Spleen (tissue), 11 donors: ENCODE measurements around the gene DNHD1. TPM values are rescaled to one million over a fixed set of nuclear protein-coding genes. Genes with fewer than 3 reads are reported as not detected.

ENCODE experiments used
- DNase-seq: peaks from one replicate; pipeline ENCODE4 v3.0.0-alpha.2; 2020
- H3K27ac ChIP-seq, 8 donors: fragments of 200-600 bp; sonication (generic) in 7 of 8; 1 replicate in 4 of 8; 2 replicates in 4 of 8; pipeline versions ENCODE4 v1.5.0 to v1.8.0; 2016 to 2021; ENCODE audit warnings: inconsistent platforms in 4 of 8, mild to moderate bottlenecking in 4 of 8, moderate library complexity in 1 of 8
- H3K27me3 ChIP-seq, 7 donors: fragments of 200-600 bp; sonication (generic) in 6 of 7; replicated peaks in 1 of 7; 1 replicate in 4 of 7; 2 replicates in 3 of 7; pipeline versions ENCODE4 v1.5.0 to v1.8.0; 2016 to 2021; ENCODE audit warnings: inconsistent platforms in 3 of 7, mild to moderate bottlenecking in 1 of 7
- H3K36me3 ChIP-seq, 6 donors: fragments of 200-600 bp; sonication (generic) in 5 of 6; 1 replicate in 4 of 6; 2 replicates in 2 of 6; pipeline versions ENCODE4 v1.5.0 to v1.8.0; 2016 to 2021; ENCODE audit warnings: inconsistent platforms in 2 of 6
- H3K4me1 ChIP-seq, 6 donors: fragments of 200-600 bp; sonication (generic) in 5 of 6; 1 replicate in 3 of 6; 2 replicates in 3 of 6; pipeline versions ENCODE4 v1.5.0 to v1.8.0; 2016 to 2021; ENCODE audit warnings: inconsistent platforms in 3 of 6
- H3K4me3 ChIP-seq, 8 donors: fragments of 200-600 bp; sonication (generic) in 7 of 8; 1 replicate in 4 of 8; 2 replicates in 4 of 8; pipeline versions ENCODE4 v1.5.0 to v1.8.0; 2016 to 2021; ENCODE audit warnings: inconsistent platforms in 4 of 8, mild to moderate bottlenecking in 4 of 8, moderate library complexity in 2 of 8
- H3K9me3 ChIP-seq, 8 donors: fragments of 200-600 bp; sonication (generic) in 7 of 8; 1 replicate in 4 of 8; 2 replicates in 4 of 8; pipeline versions ENCODE4 v1.5.0 to v1.8.0; 2016 to 2021; ENCODE audit warnings: inconsistent platforms in 4 of 8
- POLR2A ChIP-seq, 3 donors: fragments of 450-650 bp; IDR thresholded peaks; one replicate each; pipeline ENCODE4 v1.5.1; 2017; ENCODE audit warnings: antibody characterized with exemption in 3 of 3, mild to moderate bottlenecking in 1 of 3
- POLR2AphosphoS5 ChIP-seq, 3 donors: sonication (generic); formaldehyde crosslinking; IDR thresholded peaks; one replicate each; pipeline ENCODE4 v1.5.1; 2017; ENCODE audit warnings: antibody characterized with exemption in 3 of 3
- WGBS, 5 donors: extraction: QIAGEN DNeasy Blood & Tissue Kit in 3 of 5; methylation state at CpG; one replicate each; pipeline versions ENCODE4 v1.1.5 to v1.1.7; 2013 to 2018; 5-methylcytosine and 5-hydroxymethylcytosine counted together
- intact Hi-C: fragments of 100-400 bp; cut with DNase I; formaldehyde crosslinking; loops from one replicate; pipeline ENCODE4 v1.15.0; 2023; ENCODE audit warnings: low total_unique reads
- polyA plus RNA-seq, 3 donors: library from polyadenylated mRNA; stranded (reverse); fragments of 200-250 nt; gene quantifications; one replicate each; pipeline ENCODE4 v1.2.1, GENCODE V29; 2013
- total RNA-seq, 7 donors: library from RNA; depleted of rRNA in 3 of 7; stranded (reverse); fragments of >200 nt in 3 of 7; fragmentation: NEBNext Ultra II Directional in 4 of 7; extraction: Animal tissue kit (Norgen Biotek cat#: 25700) in 4 of 7; gene quantifications; one replicate each; pipeline versions ENCODE4 v1.1.0 to v1.2.1, GENCODE V29; 2016 to 2021
- TF ChIP-seq, protein P1 (sequence below), 11 experiments: fragments of 200-600 bp in 7 of 11; fragments of 450-650 bp in 4 of 11; sonication (generic) in 4 of 11; IDR thresholded peaks in 8 of 11; conservative IDR thresholded peaks in 3 of 11; 1 replicate in 7 of 11; 2 replicates in 4 of 11; pipeline versions ENCODE4 v1.4.0 to v1.8.0; 2016 to 2021; ENCODE audit warnings: antibody characterized with exemption in 11 of 11, inconsistent platforms in 4 of 11, mild to moderate bottlenecking in 1 of 11
- donor health status: healthy with polysubstance abuse.
- donor health status: DM: no; HTN: no; CAD: no; lungs with moderate emphysema.
- donor health status: DM: no; HTN: no; CAD: no.
- donor health status: Bipolar disorder and iron deficiency.
- donor health status: healthy.
- donor health status: DM: no; HTN: no; CAD: no.
- donor health status: DM: yes; HTN: yes; CAD: no.

Gene DNHD1
- total and polyA plus RNA-seq, 10 donors = 6.0 to 40.7 (median 25.8) TPM

DNA sequence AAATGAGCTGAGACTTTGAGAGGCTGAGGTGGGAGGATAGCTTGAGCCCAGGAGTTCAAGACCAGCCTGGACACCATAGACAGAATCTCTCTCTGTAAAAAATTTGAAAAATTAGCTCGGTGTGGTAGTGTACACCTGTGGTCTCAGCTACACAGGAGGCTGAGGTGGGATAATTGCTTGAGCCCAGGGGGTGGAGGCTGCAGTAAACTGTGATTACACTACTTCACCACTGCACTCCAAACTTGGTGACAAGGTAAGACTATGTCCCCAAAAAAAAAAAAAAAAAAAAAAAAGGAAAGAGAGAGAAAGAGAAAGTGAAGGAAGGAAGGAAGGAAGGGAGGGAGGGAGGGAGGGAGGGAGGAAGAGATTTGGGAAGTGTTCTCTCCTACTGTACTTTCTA, 81.1 kb downstream of the DNHD1 start:
- H3K4me1 ChIP-seq = peaks cover 10 to 22% (median 13%) of the 10 kb centered on the region in 6 donors
- DNase-seq = no peak
- no peak overlapping the region for H3K4me3 ChIP-seq
- no peak overlapping the region for H3K27ac ChIP-seq
- no peaks in the 10 kb centered on the region for H3K27me3 ChIP-seq
- H3K9me3 ChIP-seq = peaks cover 0 to 16% (median 9%) of the 10 kb centered on the region in 8 donors
- intact Hi-C loops = no loop called here
- TF ChIP-seq POLR2AphosphoS5 (IDR thresholded peaks at IDR 0.05) = no peak
- TF ChIP-seq POLR2A (IDR thresholded peaks at IDR 0.05) = no peak
- TF ChIP-seq, protein P1, sequence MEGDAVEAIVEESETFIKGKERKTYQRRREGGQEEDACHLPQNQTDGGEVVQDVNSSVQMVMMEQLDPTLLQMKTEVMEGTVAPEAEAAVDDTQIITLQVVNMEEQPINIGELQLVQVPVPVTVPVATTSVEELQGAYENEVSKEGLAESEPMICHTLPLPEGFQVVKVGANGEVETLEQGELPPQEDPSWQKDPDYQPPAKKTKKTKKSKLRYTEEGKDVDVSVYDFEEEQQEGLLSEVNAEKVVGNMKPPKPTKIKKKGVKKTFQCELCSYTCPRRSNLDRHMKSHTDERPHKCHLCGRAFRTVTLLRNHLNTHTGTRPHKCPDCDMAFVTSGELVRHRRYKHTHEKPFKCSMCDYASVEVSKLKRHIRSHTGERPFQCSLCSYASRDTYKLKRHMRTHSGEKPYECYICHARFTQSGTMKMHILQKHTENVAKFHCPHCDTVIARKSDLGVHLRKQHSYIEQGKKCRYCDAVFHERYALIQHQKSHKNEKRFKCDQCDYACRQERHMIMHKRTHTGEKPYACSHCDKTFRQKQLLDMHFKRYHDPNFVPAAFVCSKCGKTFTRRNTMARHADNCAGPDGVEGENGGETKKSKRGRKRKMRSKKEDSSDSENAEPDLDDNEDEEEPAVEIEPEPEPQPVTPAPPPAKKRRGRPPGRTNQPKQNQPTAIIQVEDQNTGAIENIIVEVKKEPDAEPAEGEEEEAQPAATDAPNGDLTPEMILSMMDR (IDR thresholded peaks at IDR 0.05 in 8 of 11, conservative IDR thresholded peaks at IDR 0.05 in 3 of 11) = no peak
- peaks cover 0 to 10% (median 0%) of the 10 kb centered on the region in 6 donors for H3K36me3 ChIP-seq
- 86 to 100% (median 90%) methylated on average over 1 of the region's 1 CpG for WGBS, 5 donors

DNA sequence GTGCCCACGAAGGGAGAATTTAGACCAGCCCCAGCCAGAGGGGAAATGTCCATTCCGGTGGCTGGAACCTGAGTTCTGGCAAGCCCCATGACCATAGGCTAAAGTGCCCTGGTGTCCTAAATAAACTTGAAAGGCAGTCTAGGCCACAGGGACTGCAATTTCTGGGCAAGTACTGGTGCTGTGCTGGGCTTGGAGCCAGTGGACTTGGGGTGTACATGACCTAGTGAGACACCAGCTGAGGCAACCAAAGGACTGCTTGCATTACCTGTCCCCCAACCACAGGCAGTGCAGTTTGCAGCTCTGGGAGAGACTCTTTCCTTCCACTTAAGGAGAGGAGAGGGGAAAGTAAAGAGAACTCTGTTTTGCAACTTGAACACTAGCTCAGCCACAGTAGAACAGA, 82.6 kb downstream of the DNHD1 start:
- WGBS, 5 donors = 90 to 100% (median 93%) methylated on average over 2 of the region's 2 CpGs
- TF ChIP-seq POLR2A (IDR thresholded peaks at IDR 0.05) (no peak), POLR2AphosphoS5 (IDR thresholded peaks at IDR 0.05) (no peak)
- TF ChIP-seq, protein P1 (IDR thresholded peaks at IDR 0.05 in 8 of 11, conservative IDR thresholded peaks at IDR 0.05 in 3 of 11) = no peak
- Histone ChIP-seq H3K4me1 (peaks cover 10 to 22% (median 13%) of the 10 kb centered on the region in 6 donors), H3K27me3 (no peaks in the 10 kb centered on the region), H3K9me3 (peaks cover 0 to 32% (median 25%) of the 10 kb centered on the region in 8 donors), H3K27ac (no peak overlapping the region), H3K36me3 (peaks cover 0 to 10% (median 0%) of the 10 kb centered on the region in 6 donors), H3K4me3 (no peak overlapping the region)
- intact Hi-C loops = no loop called here
- DNase-seq = no peak

DNA sequence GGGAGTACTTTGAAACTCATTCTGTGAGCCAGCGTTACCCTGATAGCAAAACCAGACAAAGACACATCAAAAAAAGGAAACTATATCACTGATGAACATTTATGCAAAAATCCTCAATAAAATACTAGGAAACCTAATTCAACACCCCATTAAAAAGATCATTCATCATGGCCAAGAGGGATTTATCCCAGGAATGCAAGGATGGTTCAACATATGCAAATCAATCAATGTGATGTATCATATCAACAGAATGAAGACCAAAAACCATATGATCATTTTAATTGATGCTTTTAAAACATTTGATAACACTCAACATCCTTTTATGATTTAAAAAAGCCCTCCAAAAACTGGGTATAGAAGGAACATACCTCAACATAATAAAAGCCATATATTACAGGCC, 86.5 kb downstream of the DNHD1 start:
- H3K9me3 ChIP-seq = peaks cover 0 to 36% (median 28%) of the 10 kb centered on the region in 8 donors
- H3K27ac ChIP-seq = no peak overlapping the region
- 93 to 100% (median 94%) methylated on average over 1 of the region's 1 CpG for WGBS, 5 donors
- intact Hi-C loops = no loop called here
- TF ChIP-seq, protein P1 (IDR thresholded peaks at IDR 0.05 in 8 of 11, conservative IDR thresholded peaks at IDR 0.05 in 3 of 11) = no peak
- TF ChIP-seq POLR2AphosphoS5 (IDR thresholded peaks at IDR 0.05) (no peak), POLR2A (IDR thresholded peaks at IDR 0.05) (no peak)
- no peak for DNase-seq
- H3K4me1 ChIP-seq = no peaks in the 10 kb centered on the region
- H3K36me3 ChIP-seq = peaks cover 0 to 26% (median 0%) of the 10 kb centered on the region in 6 donors
- no peak overlapping the region for H3K4me3 ChIP-seq
- H3K27me3 ChIP-seq = no peaks in the 10 kb centered on the region

DNA sequence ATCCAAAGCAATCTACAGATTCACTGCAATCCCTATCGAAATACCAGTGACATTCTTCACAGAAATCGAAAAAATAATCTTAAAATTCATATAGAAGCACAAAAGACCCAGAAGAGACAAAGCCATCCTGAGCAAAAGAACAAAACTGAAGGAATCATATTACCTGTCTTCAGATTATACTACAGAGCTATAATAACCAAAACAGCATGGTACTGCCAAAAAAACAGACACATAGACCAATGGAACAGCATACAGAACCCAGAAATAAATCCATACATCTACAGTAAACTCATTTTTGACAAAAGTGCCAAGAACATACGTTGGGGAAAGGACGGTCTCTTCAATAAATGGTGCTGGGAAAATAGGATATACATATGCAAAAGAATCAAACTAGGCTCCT, 87.4 kb downstream of the DNHD1 start:
- TF ChIP-seq POLR2AphosphoS5 (IDR thresholded peaks at IDR 0.05) = no peak
- TF ChIP-seq, protein P1 (IDR thresholded peaks at IDR 0.05 in 8 of 11, conservative IDR thresholded peaks at IDR 0.05 in 3 of 11) = no peak
- TF ChIP-seq POLR2A (IDR thresholded peaks at IDR 0.05) = no peak
- Histone ChIP-seq H3K4me3 (no peak overlapping the region), H3K27ac (no peak overlapping the region), H3K36me3 (peaks cover 0 to 28% (median 0%) of the 10 kb centered on the region in 6 donors), H3K27me3 (no peaks in the 10 kb centered on the region), H3K9me3 (peaks cover 0 to 36% (median 28%) of the 10 kb centered on the region in 8 donors), H3K4me1 (no peaks in the 10 kb centered on the region)
- 89 to 97% (median 95%) methylated on average over 4 of the region's 4 CpGs for WGBS, 5 donors
- intact Hi-C loops = no loop called here
- DNase-seq = no peak
